ENCODE measurements around the gene SLC25A42.

SLC25A42 gene

DNA sequence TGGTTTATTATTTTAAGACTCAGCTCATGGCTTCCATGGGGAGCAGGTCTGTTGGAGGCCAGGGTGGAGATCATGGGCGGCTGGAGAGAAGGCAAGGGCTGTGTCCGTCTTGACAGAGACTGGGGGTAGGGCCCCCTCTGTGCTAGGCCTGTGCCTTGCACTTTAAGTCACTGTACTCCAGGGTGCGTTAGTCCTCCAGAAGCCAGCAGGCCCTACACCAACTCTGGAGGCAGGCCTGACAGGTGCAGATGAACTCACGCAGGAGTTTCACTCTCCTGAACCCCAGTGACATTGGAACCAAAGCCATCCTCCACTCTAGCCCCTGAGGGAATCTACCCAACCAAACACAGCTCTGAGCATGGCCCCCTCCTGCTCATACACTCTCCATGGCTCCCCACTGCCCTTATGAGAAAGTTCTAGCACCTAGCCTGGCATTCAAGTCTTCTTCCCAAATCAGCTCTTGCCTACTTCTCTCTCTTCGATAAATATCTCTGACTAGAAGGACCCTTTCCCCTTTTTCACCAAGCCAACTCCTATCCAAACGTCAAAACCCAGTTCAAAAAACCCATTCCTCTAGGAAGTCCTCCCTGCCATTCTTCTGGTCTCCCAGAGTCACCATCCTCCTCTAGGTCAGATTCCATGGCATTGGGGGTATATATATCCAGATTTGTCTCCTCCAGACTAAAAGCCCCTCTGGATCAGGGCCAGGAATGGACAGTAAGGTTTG lies 91.1 kb downstream of the SLC25A42 start:
- no peak overlapping the region for H3K4me3 ChIP-seq (ENCODE audit: low read length)
- TF ChIP-seq, protein P1, sequence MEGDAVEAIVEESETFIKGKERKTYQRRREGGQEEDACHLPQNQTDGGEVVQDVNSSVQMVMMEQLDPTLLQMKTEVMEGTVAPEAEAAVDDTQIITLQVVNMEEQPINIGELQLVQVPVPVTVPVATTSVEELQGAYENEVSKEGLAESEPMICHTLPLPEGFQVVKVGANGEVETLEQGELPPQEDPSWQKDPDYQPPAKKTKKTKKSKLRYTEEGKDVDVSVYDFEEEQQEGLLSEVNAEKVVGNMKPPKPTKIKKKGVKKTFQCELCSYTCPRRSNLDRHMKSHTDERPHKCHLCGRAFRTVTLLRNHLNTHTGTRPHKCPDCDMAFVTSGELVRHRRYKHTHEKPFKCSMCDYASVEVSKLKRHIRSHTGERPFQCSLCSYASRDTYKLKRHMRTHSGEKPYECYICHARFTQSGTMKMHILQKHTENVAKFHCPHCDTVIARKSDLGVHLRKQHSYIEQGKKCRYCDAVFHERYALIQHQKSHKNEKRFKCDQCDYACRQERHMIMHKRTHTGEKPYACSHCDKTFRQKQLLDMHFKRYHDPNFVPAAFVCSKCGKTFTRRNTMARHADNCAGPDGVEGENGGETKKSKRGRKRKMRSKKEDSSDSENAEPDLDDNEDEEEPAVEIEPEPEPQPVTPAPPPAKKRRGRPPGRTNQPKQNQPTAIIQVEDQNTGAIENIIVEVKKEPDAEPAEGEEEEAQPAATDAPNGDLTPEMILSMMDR (IDR thresholded peaks at IDR 0.05; ENCODE audit: insufficient read depth, low read depth, low read length, missing control alignments): no peak
- DNase-seq (ENCODE audit: low read depth): no peak

DNA sequence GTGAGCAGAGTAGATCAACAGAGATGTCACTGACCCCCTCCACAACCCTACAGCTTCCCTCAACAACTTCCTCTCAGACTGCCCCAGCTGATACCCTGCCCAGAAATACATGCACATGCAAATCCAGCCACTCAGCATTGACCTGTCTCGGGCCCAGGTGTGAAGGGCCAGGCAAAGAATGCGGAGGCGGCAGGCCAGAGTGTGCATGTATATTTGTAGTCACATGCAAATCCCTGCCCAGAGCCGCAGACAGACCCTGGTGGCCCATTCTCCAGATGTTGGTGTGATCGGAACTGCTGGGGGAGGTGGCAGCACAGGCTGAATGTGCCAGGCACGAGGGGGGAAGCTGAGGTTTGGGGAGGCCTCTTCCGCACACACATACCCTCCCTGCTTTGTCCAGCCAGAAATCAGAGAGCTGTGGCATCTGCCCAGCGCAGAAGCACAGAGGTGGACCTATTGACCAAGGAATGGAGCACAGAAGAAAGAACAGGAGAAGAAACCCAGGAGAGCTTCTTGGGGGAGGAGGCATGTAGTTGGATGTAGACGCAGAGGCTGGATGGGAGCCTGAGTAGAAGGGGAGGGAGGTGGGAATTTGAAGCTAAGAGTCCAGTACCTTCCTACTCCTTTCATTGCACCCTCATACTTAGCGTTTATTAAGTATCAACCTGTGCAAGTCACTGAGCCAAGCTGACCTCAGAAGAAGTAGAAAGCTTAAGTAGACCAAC lies 91.9 kb downstream of the SLC25A42 start:
- DNase-seq (ENCODE audit: low read depth): no peak
- H3K4me3 ChIP-seq (ENCODE audit: low read length): no peak overlapping the region
- TF ChIP-seq, protein P1 (IDR thresholded peaks at IDR 0.05; ENCODE audit: insufficient read depth, low read depth, low read length, missing control alignments): no peak

DNA sequence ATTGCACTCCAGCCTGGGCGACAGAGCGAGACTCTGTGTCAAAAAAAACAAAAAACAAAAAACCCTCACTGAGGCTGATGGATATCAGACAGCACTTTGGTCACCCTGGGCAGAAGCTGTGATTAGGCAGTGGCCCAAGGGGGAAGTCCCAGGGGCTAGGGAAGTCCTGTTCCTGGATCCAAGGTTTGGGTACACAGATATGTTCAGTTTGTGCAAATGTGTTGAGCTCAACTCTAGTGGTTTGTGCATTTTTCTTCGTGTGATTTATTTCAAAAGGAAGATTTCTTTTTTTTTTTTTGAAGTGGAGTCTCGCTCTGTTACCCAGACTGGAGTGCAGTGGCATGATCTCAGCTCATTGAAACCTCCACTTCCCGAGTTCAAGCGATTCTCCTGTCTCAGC lies 94.0 kb downstream of the SLC25A42 start:
- no peak overlapping the region for H3K4me3 ChIP-seq (ENCODE audit: low read length)
- DNase-seq (ENCODE audit: low read depth): no peak
- TF ChIP-seq, protein P1 (IDR thresholded peaks at IDR 0.05; ENCODE audit: insufficient read depth, low read depth, low read length, missing control alignments): no peak

DNA sequence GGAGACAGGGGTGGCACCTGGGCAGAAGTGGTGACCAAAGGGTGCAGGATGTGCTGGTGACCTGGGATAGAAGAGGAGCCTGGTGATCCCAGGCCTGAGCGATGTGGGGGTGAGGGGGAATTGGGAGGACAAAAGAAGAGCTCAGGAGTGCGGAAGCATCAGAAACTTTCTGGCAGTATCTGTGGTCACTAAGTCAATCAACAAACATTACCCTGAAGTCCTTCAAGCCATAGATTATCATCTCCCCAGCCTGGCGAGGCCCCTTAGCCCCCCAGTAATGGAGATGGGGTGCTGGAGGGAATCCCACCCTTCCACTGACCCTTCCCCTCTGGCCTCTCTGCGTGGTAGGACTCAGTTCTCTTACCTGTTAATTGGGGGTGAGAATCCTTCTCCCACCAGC lies 95.7 kb downstream of the SLC25A42 start:
- TF ChIP-seq, protein P1 (IDR thresholded peaks at IDR 0.05; ENCODE audit: insufficient read depth, low read depth, low read length, missing control alignments): no peak
- DNase-seq (ENCODE audit: low read depth): no peak
- H3K4me3 ChIP-seq (ENCODE audit: low read length): no peak overlapping the region

DNA sequence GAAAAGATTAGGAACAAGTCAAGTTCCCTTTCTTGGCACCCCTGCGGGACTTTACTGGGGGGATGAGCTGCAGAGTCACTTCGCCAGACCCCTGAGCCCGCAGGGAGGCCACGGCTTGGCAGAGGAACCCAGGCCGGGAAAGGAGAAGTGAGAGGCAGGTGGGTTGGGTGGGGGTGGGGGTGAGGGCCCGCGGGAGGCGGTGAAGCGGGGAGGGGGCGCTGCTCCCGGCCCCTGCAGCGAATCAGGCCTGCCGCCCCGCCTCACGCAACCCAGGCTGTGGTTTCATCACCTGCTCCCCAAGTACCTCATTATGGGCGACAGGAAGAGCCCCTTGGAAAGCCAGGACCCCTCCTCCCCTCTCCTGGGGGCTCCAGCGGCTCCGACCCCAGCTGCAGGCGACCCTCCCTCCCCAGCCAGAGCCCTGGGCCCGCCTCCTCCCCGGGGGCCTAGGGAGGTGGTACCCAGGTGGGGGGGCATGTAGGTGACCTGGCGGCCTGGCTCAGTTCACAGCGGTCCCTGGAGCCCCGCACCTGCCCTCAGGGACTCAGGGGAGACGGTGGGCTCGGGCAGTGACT lies 96.8 kb downstream of the SLC25A42 start:
- no peak overlapping the region for H3K4me3 ChIP-seq (ENCODE audit: low read length)
- no peak for DNase-seq (ENCODE audit: low read depth)
- TF ChIP-seq, protein P1 (IDR thresholded peaks at IDR 0.05; ENCODE audit: insufficient read depth, low read depth, low read length, missing control alignments): no peak

DNA sequence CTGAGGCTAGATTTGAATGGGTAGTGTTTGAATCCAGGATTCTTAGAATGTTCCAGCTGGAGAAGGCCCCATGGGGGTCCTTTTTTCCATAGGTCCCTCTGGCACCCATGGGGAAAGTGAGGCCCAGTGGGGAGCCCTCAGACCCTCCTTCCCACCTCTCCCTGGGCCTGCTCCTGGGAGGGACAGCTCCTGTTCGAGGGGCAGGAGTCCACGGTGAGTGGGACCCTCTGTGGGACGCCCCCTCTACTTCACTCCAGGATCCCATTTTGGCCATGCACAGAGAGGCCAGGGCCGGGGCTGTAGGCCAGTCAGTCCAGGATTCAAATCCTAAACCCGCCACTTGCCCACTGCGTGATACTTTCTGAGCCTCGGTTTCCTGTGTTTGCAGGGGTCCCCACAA lies 98.7 kb downstream of the SLC25A42 start:
- DNase-seq (ENCODE audit: low read depth): no peak
- TF ChIP-seq, protein P1 (IDR thresholded peaks at IDR 0.05; ENCODE audit: insufficient read depth, low read depth, low read length, missing control alignments): no peak
- no peak overlapping the region for H3K4me3 ChIP-seq (ENCODE audit: low read length)
